OCI-LY1 (cell line): ENCODE measurements around the gene WDR93.

Experiments used
- H2AFZ ChIP-seq: fragments of 200-600 bp; sonication (generic), shearing (Covaris generic); 2 replicates; pipeline ENCODE4 v1.6.0; 2014; ENCODE audit warnings: antibody characterized with exemption, mild to moderate bottlenecking, low read length
- H3F3A ChIP-seq: fragments of 200-600 bp; sonication (generic), shearing (Covaris generic); 2 replicates; pipeline ENCODE4 v1.6.0; 2014; ENCODE audit warnings: mild to moderate bottlenecking, antibody characterized with exemption, low read length, moderate library complexity; ENCODE audit not compliant: insufficient read depth
- H3K27ac ChIP-seq: fragments of 200-600 bp; sonication (generic); 2 replicates; pipeline ENCODE4 v1.5.1; 2014; ENCODE audit warnings: low read length, mixed run types, mild to moderate bottlenecking, low read depth; ENCODE audit not compliant: poor library complexity, severe bottlenecking
- H3K27me3 ChIP-seq: fragments of 200-600 bp; sonication (generic); 2 replicates; pipeline ENCODE4 v1.6.0; 2014; ENCODE audit warnings: antibody characterized with exemption, mild to moderate bottlenecking, low read length, moderate library complexity; ENCODE audit not compliant: insufficient read depth
- H3K36me3 ChIP-seq: fragments of 200-600 bp; sonication (generic); 2 replicates; pipeline ENCODE4 v1.6.1; 2014; ENCODE audit warnings: mild to moderate bottlenecking, antibody characterized with exemption, low read length, moderate library complexity, mixed read lengths; ENCODE audit not compliant: insufficient read depth
- H3K4me1 ChIP-seq: fragments of 200-600 bp; sonication (generic); 2 replicates; pipeline ENCODE4 v1.5.1; 2014; ENCODE audit warnings: mild to moderate bottlenecking, low read length, moderate library complexity; ENCODE audit not compliant: insufficient read depth, severe bottlenecking
- H3K4me2 ChIP-seq: fragments of 200-600 bp; sonication (generic), shearing (Covaris generic); 2 replicates; pipeline ENCODE4 v1.6.1; 2014; ENCODE audit warnings: low read length
- H3K4me3 ChIP-seq: fragments of 200-600 bp; sonication (generic); 2 replicates; pipeline ENCODE4 v1.5.1; 2014; ENCODE audit warnings: low read length, low read depth, mild to moderate bottlenecking, mixed read lengths; ENCODE audit not compliant: poor library complexity, severe bottlenecking
- H3K79me2 ChIP-seq: fragments of 200-600 bp; shearing (Covaris generic); 2 replicates; pipeline ENCODE4 v1.6.1; 2016; ENCODE audit warnings: mixed run types, low read length, mixed read lengths; ENCODE audit not compliant: insufficient read depth
- H3K9ac ChIP-seq: fragments of 200-600 bp; sonication (generic), shearing (Covaris generic); 2 replicates; pipeline ENCODE4 v1.6.1; 2014; ENCODE audit warnings: mild to moderate bottlenecking, low read length, mixed read lengths
- H3K9me2 ChIP-seq: fragments of 200-600 bp; sonication (generic), shearing (Covaris generic); 2 replicates; pipeline ENCODE4 v1.6.1; 2014; ENCODE audit warnings: low read depth, mild to moderate bottlenecking, low read length, mixed read lengths
- H3K9me3 ChIP-seq: fragments of 200-600 bp; shearing (Covaris generic); 2 replicates; pipeline ENCODE4 v1.6.1; 2014; ENCODE audit warnings: low read length, mixed read lengths
- H4K20me1 ChIP-seq: fragments of 200-600 bp; sonication (generic), shearing (Covaris generic); 2 replicates; pipeline ENCODE4 v1.6.0; 2016; ENCODE audit warnings: mild to moderate bottlenecking, low read length; ENCODE audit not compliant: insufficient read depth
- CTCF ChIP-seq: fragments of 200-600 bp; sonication (generic), shearing (Covaris generic); IDR thresholded peaks from 2 replicates; pipeline ENCODE4 v1.5.1; 2017; ENCODE audit warnings: mild to moderate bottlenecking, antibody characterized with exemption, low read length, moderate library complexity, mixed read lengths
- EZH2 ChIP-seq: fragments of 200-600 bp; sonication (generic), shearing (Covaris generic); IDR thresholded peaks from 2 replicates; pipeline ENCODE4 v1.8.0; 2017; ENCODE audit warnings: borderline replicate concordance, mixed run types, mild to moderate bottlenecking, antibody characterized with exemption, low read length, moderate library complexity, mixed read lengths

Gene WDR93

DNA sequence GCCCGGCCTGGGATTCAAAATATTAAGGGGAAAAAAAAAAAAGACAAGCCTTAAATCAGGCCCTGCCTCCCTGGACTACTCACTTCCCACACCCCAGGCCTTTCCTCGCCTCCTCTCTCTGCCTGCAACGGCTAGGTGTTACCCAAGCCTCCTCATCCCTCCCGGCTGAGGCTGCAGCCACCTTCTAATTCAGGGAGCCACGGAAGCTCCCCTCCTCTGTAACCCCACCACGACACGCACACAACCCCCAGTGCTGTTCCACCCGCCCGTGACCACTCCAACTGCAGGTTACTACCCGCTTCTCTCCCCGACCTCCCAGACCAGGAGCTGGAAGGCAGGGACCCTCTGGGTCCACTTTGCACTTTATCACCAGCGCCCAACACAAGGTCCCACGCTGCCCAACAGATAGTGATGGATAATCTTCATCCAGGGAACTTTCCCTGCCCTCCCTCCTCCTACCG lies 36.3 kb upstream of the WDR93 start:
- Histone ChIP-seq H3K9me3 (no peaks in the 10 kb centered on the region), H3K27me3 (no peaks in the 10 kb centered on the region), H3K79me2 (no peaks in the 10 kb centered on the region), H2AFZ (no peak overlapping the region), H3K9me2 (no peaks in the 10 kb centered on the region), H3K4me2 (no peak overlapping the region; the same call in 1 of the 2 replicates), H3K36me3 (no peaks in the 10 kb centered on the region), H3K4me3 (no peak overlapping the region), H3K9ac (no peak overlapping the region), H3F3A (no peaks in the 10 kb centered on the region), H3K4me1 (no peaks in the 10 kb centered on the region), H4K20me1 (no peaks in the 10 kb centered on the region), H3K27ac (no peak overlapping the region)
- TF ChIP-seq EZH2 (no peak), CTCF (no peak)

DNA sequence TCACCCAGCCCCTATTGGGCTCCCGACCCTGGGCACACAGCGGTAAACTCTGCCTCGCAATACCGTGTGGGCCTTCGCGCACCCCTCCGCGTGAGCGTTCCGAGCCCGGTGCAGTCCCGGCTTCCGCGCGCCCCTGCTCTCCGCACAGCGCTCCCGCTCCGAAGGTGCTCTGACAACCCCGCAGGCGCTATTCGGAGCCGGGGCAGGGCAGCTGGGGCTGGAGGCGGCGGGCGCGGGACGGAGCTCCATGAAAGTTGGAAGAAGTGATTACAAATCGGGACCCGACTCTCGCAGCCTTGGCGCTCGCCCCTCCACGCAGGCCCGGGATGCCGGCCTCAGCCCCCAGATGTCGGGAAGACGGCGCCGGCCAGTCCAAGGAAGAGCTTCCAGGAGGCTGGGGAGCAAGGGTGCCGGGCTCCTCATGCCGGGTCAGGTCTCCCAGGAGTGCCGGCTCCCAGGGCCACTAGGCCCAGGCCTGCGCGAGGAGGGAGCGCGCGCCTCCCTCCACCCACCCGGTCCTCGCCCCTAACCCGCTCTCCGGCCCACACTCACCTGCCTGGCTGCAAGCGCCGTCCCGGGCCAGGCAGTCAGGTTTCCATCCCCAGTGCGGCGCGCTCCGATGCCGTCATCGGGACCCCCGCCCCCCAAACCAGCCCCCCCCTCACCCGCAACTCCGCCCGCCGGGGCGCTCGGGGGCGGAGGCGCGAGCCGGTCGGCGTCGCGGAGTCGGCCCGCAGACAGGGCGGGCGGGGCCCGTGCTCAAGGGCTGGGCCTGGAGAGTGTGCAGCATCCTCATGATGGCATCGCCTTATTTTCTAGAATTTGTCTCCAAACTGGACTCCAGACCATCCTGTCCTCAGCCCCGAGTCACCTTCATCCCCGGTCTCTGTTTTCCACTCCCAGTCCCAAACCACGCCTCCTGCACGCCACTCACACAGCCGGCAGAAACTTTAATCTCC lies 35.5 kb upstream of the WDR93 start, which contains the start of gene KIF7:
Gene KIF7, minus strand, starts transcription at position 621 of the 959 bp plus-strand sequence. CDS start 2,537 bp downstream, outside the sequence.
- H3K36me3 ChIP-seq: no peaks in the 10 kb centered on the region
- H3K27me3 ChIP-seq: no peaks in the 10 kb centered on the region
- no peaks in the 10 kb centered on the region for H4K20me1 ChIP-seq
- H3K4me2 ChIP-seq: no peak within 1 kb of the TSS; the same call in 1 of the 2 replicates
- H3F3A ChIP-seq: no peaks in the 10 kb centered on the region
- no peaks in the 10 kb centered on the region for H3K4me1 ChIP-seq
- H3K9me2 ChIP-seq: no peaks in the 10 kb centered on the region
- H3K9me3 ChIP-seq: no peaks in the 10 kb centered on the region
- no peaks in the 10 kb centered on the region for H3K79me2 ChIP-seq
- TF ChIP-seq EZH2: no peak
- no peak for TF ChIP-seq CTCF
- H3K9ac ChIP-seq: no peak within 1 kb of the TSS
- no peak within 1 kb of the TSS for H3K4me3 ChIP-seq
- no peak within 1 kb of the TSS for H2AFZ ChIP-seq
- no peak within 1 kb of the TSS for H3K27ac ChIP-seq

GRCh38 chr15:89656116-89656815 lies 34.3 kb upstream of the WDR93 start:
- no peak overlapping the region for H3K4me2 ChIP-seq

More at GRCh38 chr15:89656116-89656815, 34.3 kb upstream of the WDR93 start:
- Histone ChIP-seq H3K36me3 (no peaks in the 10 kb centered on the region), H3F3A (no peaks in the 10 kb centered on the region), H3K9me2 (no peaks in the 10 kb centered on the region), H3K9me3 (no peaks in the 10 kb centered on the region), H4K20me1 (no peaks in the 10 kb centered on the region), H3K4me1 (no peaks in the 10 kb centered on the region), H3K27me3 (no peaks in the 10 kb centered on the region), H3K79me2 (no peaks in the 10 kb centered on the region), H3K27ac (no peak overlapping the region), H3K9ac (no peak overlapping the region), H2AFZ (no peak overlapping the region), H3K4me3 (no peak overlapping the region)
- no peak for TF ChIP-seq CTCF
- no peak for TF ChIP-seq EZH2
